Thyroid gland (tissue), 4 donors: ENCODE data around the gene ASTL.

Experiments used
- POLR2A ChIP-seq, 2 donors: fragments of 450-650 bp; IDR thresholded peaks; one replicate each; pipeline ENCODE4 v1.6.1; 2017; ENCODE audit warnings: antibody characterized with exemption in 2 of 2, mild to moderate bottlenecking in 2 of 2, moderate library complexity in 1 of 2
- TF ChIP-seq, protein P1 (sequence below), 6 experiments: fragments of 200-600 bp in 3 of 6; fragments of 450-650 bp in 3 of 6; sonication (generic) in 3 of 6; IDR thresholded peaks; one replicate each; pipeline ENCODE4 v1.5.1; 2016 to 2019; ENCODE audit warnings: antibody characterized with exemption in 6 of 6, mild to moderate bottlenecking in 2 of 6, inconsistent platforms in 1 of 6, moderate library complexity in 1 of 6

DNA sequence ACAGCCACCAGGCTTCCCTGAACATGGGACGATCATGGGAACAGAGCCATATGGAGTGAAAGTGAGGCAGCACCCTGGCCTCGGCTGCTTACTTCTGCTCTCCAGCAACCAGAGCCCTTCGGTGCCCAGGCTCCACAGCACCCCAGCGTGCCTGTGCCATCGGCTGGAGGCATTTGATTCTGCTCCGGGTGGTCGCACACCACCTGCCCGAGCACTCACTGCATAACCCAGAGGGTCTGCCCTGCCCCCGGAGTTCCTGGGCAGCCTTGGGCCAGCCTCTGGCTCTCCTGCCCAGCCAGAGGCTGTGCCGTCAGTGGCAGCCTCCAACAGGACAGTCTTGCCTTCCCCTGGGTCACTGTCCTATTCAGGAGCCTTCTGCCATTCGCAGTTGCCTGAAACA lies 3.9 kb downstream of the ASTL start:
- no peak for TF ChIP-seq POLR2A (IDR thresholded peaks at IDR 0.05)
- TF ChIP-seq, protein P1, sequence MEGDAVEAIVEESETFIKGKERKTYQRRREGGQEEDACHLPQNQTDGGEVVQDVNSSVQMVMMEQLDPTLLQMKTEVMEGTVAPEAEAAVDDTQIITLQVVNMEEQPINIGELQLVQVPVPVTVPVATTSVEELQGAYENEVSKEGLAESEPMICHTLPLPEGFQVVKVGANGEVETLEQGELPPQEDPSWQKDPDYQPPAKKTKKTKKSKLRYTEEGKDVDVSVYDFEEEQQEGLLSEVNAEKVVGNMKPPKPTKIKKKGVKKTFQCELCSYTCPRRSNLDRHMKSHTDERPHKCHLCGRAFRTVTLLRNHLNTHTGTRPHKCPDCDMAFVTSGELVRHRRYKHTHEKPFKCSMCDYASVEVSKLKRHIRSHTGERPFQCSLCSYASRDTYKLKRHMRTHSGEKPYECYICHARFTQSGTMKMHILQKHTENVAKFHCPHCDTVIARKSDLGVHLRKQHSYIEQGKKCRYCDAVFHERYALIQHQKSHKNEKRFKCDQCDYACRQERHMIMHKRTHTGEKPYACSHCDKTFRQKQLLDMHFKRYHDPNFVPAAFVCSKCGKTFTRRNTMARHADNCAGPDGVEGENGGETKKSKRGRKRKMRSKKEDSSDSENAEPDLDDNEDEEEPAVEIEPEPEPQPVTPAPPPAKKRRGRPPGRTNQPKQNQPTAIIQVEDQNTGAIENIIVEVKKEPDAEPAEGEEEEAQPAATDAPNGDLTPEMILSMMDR (IDR thresholded peaks at IDR 0.05): no peak
